ENCODE data around the gene MRPL21. TPM values are rescaled to one million over a fixed set of nuclear protein-coding genes. Genes with fewer than 3 reads are reported as not detected.

MRPL21 gene
- total RNA-seq, 2 experiments from 2014 or later = 48.3 to 68.3 TPM

DNA sequence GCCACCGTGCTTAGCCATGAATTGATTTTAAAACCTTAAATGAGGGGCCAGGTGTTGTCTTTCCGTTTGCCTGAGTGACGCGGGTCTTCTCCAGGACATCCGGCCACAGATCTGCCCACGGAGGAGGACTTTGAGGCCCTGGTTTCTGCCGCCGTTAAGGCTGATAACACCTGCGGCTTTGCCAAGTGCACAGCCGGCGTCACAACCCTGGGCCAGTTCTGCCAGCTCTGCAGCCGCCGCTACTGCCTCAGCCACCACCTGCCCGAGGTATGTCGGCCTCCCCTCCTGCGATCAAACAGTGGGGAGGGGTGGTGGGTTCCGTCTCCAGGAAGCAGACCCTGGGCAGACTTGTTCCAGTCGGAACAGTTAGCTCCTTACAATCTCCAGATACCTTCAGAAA is 34.5 kb upstream of the MRPL21 start:
- no peaks in the 10 kb centered on the region for H4K20me1 ChIP-seq (ENCODE audit: insufficient read depth, low read length)
- POLR2A ChIA-PET = no interaction called here
- peaks cover 21% of the 10 kb centered on the region for H3K36me3 ChIP-seq (ENCODE audit: insufficient read depth, low read length)
- TF ChIP-seq CTCF (conservative IDR thresholded peaks at IDR 0.05; ENCODE audit: low read length) (no peak), EZH2phosphoT487 (IDR thresholded peaks at IDR 0.05; ENCODE audit: borderline replicate concordance, low read depth, low read length) (no peak)
- no peaks in the 10 kb centered on the region for H3K4me1 ChIP-seq (ENCODE audit: insufficient read depth, low read length, poor library complexity, severe bottlenecking)
- no peaks in the 10 kb centered on the region for H3K9me3 ChIP-seq (ENCODE audit: low read length)
- no peak for DNase-seq (ENCODE audit: low spot score)
- H3K4me3 ChIP-seq (ENCODE audit: low read depth, low read length, poor library complexity, severe bottlenecking) = no peak overlapping the region
- intact Hi-C loops (cut with micrococcal nuclease; ENCODE audit: unreplicated experiment) = no loop called here
- CTCF ChIA-PET (ENCODE audit: unreplicated experiment) = no interaction called here
- no peak overlapping the region for H3K27ac ChIP-seq (ENCODE audit: low read depth, low read length, poor library complexity, severe bottlenecking)
- H3K79me2 ChIP-seq (ENCODE audit: insufficient read depth, low read depth, low read length) = no peaks in the 10 kb centered on the region
- H2AFZ ChIP-seq (ENCODE audit: low read length) = no peak overlapping the region
- H3K9me2 ChIP-seq (ENCODE audit: insufficient read depth, low read length) = no peaks in the 10 kb centered on the region
- H3K4me2 ChIP-seq (ENCODE audit: low read length) = no peak overlapping the region
- BruUV-seq (replicated peaks) = no TSS peak

DNA sequence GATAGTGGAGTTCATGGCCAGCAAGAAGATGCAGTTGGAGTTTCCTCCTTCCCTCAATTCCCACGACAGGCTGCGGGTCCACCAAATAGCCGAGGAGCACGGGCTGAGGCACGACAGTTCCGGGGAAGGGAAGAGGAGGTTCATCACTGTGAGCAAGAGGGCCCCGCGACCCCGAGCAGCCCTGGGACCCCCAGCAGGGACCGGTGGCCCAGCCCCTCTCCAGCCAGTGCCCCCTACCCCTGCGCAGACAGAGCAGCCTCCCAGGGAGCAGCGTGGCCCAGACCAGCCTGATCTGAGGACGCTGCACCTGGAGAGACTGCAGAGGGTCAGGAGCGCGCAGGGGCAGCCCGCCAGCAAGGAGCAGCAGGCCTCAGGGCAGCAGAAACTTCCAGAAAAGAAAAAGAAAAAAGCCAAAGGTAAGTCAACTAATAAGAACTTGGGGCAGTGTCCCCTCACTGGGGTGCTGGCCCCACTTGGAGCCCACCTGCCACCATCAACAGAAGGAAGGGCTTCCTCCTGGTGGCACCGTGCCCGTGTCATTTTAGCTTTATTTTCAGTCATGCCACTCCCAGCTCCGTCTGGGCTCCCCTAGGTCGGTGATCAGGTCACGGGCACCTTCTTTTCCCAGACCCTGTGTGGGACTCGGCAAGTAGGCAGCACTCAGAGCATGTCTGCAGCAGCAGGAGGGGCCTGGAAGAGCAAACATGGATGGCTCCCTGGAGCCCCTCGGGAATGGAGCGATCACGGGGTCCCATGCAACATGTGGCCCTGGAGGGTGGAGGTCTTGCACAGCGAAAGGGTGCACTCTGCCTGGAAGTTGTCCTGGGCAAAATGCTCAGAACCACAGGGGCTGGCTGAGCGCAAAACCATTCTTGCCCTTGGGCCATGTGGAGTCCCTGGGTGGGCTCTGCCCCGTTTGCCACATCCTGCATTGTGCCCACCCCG is 33.3 kb upstream of the MRPL21 start:
- no peaks in the 10 kb centered on the region for H3K9me2 ChIP-seq (ENCODE audit: insufficient read depth, low read length)
- H3K4me1 ChIP-seq (ENCODE audit: insufficient read depth, low read length, poor library complexity, severe bottlenecking) = no peaks in the 10 kb centered on the region
- BruUV-seq (replicated peaks) = no TSS peak
- intact Hi-C loops (cut with micrococcal nuclease; ENCODE audit: unreplicated experiment) = no loop called here
- POLR2A ChIA-PET = no interaction called here
- H3K36me3 ChIP-seq (ENCODE audit: insufficient read depth, low read length) = peaks cover 21% of the 10 kb centered on the region
- DNase-seq (ENCODE audit: low spot score) = no peak
- H2AFZ ChIP-seq (ENCODE audit: low read length) = no peak overlapping the region
- no peaks in the 10 kb centered on the region for H3K79me2 ChIP-seq (ENCODE audit: insufficient read depth, low read depth, low read length)
- no peak overlapping the region for H3K27ac ChIP-seq (ENCODE audit: low read depth, low read length, poor library complexity, severe bottlenecking)
- no peak for TF ChIP-seq EZH2phosphoT487 (IDR thresholded peaks at IDR 0.05; ENCODE audit: borderline replicate concordance, low read depth, low read length)
- no peak for TF ChIP-seq CTCF (conservative IDR thresholded peaks at IDR 0.05; ENCODE audit: low read length)
- CTCF ChIA-PET (ENCODE audit: unreplicated experiment) = no interaction called here
- no peaks in the 10 kb centered on the region for H3K9me3 ChIP-seq (ENCODE audit: low read length)
- H3K4me2 ChIP-seq (ENCODE audit: low read length) = no peak overlapping the region
- H4K20me1 ChIP-seq (ENCODE audit: insufficient read depth, low read length) = no peaks in the 10 kb centered on the region
- no peak overlapping the region for H3K4me3 ChIP-seq (ENCODE audit: low read depth, low read length, poor library complexity, severe bottlenecking)

DNA sequence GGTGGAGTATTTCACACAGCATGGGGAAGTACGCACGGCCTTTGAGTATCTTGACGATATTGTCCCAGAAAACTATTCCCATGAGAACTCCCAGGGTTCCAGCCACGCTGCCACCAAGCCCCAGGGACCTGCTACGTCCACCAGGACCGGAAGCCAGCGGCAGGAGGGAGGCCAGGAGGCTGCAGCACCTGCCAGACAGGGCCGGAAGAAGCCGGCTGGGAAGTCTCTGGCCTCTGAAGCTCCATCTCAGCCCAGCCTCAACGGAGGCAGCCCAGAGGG is 32.7 kb upstream of the MRPL21 start:
- H3K4me2 ChIP-seq (ENCODE audit: low read length) = no peak overlapping the region
- H3K4me1 ChIP-seq (ENCODE audit: insufficient read depth, low read length, poor library complexity, severe bottlenecking) = no peaks in the 10 kb centered on the region
- no peak overlapping the region for H3K4me3 ChIP-seq (ENCODE audit: low read depth, low read length, poor library complexity, severe bottlenecking)
- DNase-seq (ENCODE audit: low spot score) = no peak
- H3K9me2 ChIP-seq (ENCODE audit: insufficient read depth, low read length) = no peaks in the 10 kb centered on the region
- no peaks in the 10 kb centered on the region for H4K20me1 ChIP-seq (ENCODE audit: insufficient read depth, low read length)
- ChIA-PET POLR2A (no interaction called here), CTCF (ENCODE audit: unreplicated experiment) (no interaction called here)
- no peak overlapping the region for H3K27ac ChIP-seq (ENCODE audit: low read depth, low read length, poor library complexity, severe bottlenecking)
- H3K36me3 ChIP-seq (ENCODE audit: insufficient read depth, low read length) = peaks cover 21% of the 10 kb centered on the region
- no TSS peak for BruUV-seq (replicated peaks)
- TF ChIP-seq EZH2phosphoT487 (IDR thresholded peaks at IDR 0.05; ENCODE audit: borderline replicate concordance, low read depth, low read length) (no peak), CTCF (conservative IDR thresholded peaks at IDR 0.05; ENCODE audit: low read length) (no peak)
- no peaks in the 10 kb centered on the region for H3K79me2 ChIP-seq (ENCODE audit: insufficient read depth, low read depth, low read length)
- no peak overlapping the region for H2AFZ ChIP-seq (ENCODE audit: low read length)
- no peaks in the 10 kb centered on the region for H3K9me3 ChIP-seq (ENCODE audit: low read length)
- intact Hi-C loops (cut with micrococcal nuclease; ENCODE audit: unreplicated experiment) = no loop called here
